NCI-H2196 treated with DMSO at 0.1 percent for 48 hours (cell line): ENCODE data around the gene TEX2.
"Not testable (repeated sequence)": the region's sequence is repeated elsewhere in the genome, so short reads cannot be mapped to it uniquely, and the experiment has no call there.

Experiments used
- DNase-seq: peaks from one replicate; lab custom pipeline; 2025; ENCODE audit not compliant: unreplicated experiment; lab: John Stamatoyannopoulos, UW

TEX2 gene

GRCh38 chr17:64216338-64217248 is 46.5 kb downstream of the TEX2 start:
- no peak for DNase-seq

DNA sequence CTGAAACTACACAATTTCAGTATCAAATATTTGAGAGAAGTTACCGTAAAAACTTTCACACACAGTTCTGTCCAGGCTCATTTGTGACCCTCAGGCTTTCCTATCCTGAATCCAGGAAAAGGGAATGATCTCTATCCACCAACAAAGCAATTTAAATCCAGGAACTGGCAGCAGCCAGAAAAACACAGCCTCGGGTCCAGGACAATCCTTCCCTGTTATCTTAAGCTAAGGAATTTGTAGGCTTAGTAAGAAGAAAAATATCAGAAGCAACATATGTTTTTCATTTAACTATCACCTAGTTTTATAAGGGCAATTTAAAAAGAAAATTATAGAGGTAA is 47.1 kb downstream of the TEX2 start:
- no peak for DNase-seq

DNA sequence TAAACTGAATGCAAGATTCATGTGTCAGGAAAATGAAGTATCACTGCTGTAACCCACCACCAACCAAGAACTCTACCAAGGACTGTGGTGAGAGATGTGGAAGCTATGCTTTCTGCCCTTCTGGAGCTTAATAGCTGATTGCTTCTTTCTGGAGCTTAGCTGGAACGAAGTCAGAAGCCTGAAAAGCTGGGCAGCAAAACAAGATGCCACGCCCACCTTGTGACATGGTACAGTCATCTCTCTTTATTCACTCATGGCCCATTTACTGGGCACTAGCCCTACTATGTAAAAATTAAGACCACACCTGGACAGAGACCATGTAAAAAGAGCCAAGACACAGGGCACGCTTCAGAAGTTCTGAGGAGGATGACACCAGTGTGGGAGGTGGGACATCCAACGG is 48.1 kb downstream of the TEX2 start:
- DNase-seq = no peak

- DNase-seq = no peak
These were observed 48.9 kb downstream of the TEX2 start for GRCh38 chr17:64213995-64214811.

- no peak for DNase-seq
These were observed 50.9 kb downstream of the TEX2 start for GRCh38 chr17:64212122-64212521.

GRCh38 chr17:64209983-64210382 is 53.1 kb downstream of the TEX2 start:
- no peak for DNase-seq

DNA sequence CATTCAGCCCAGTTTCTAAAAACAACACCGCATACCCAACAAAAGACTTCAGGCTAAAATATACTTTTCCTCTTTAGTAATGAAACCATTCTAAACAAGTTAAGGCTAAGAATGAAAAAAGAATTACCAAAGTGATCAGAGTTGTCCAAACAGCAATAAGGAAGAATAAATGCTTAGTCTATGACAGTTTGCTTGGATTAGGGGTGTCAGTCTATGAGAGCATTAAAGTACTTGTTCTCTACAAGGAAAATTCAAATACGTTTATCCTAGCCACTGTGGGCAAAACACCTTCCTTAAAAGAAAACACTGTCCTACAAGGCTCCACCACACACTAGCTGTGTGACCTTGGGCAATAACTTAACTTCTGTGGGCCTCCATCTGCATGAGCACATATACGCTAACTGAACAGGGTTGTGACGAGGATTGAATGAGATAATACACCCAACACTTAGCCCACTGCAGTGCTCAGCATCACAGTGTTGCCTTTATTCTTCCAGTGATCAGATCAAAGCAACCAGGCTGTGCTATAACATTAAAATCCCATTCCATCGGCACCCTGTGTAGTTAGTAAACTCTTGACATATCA is 53.6 kb downstream of the TEX2 start:
- DNase-seq = no peak

- DNase-seq = not testable (repeated sequence)
These were observed 54.4 kb downstream of the TEX2 start for GRCh38 chr17:64208656-64209055.

GRCh38 chr17:64205804-64206203 is 57.3 kb downstream of the TEX2 start:
- no peak for DNase-seq

- DNase-seq = no peak
These were observed 59.4 kb downstream of the TEX2 start for GRCh38 chr17:64203630-64204029.

DNA sequence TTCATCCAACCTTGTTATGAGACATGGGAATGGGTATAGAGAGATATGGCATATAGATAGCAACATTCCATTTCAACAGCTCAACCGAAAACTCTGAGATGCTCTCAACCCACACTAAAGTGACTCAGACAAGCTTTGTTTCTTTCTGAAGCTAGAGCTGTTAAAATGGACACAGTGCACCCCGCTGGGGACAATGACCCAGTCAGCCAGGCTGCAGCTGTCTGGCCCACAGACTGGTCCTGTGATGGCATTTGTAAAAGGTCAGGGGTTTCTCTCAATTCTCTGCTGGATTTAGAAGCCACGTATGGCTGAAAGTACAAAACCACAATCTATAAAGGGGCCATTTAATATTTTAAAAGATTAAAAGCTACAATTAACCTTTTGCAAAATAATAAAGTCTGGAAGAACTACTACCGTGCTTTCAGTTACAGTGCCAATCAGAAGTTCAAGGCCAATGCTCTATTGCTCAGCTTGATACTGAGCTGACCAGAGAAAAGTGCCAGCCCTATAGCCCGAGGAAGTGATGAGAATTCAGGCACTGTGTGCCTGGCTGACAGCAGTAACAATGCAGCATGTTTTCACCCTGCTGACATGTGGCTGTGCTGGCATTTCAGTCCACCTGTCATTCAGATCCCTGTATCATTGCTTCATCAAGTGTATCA is 60.2 kb downstream of the TEX2 start:
- no peak for DNase-seq

DNA sequence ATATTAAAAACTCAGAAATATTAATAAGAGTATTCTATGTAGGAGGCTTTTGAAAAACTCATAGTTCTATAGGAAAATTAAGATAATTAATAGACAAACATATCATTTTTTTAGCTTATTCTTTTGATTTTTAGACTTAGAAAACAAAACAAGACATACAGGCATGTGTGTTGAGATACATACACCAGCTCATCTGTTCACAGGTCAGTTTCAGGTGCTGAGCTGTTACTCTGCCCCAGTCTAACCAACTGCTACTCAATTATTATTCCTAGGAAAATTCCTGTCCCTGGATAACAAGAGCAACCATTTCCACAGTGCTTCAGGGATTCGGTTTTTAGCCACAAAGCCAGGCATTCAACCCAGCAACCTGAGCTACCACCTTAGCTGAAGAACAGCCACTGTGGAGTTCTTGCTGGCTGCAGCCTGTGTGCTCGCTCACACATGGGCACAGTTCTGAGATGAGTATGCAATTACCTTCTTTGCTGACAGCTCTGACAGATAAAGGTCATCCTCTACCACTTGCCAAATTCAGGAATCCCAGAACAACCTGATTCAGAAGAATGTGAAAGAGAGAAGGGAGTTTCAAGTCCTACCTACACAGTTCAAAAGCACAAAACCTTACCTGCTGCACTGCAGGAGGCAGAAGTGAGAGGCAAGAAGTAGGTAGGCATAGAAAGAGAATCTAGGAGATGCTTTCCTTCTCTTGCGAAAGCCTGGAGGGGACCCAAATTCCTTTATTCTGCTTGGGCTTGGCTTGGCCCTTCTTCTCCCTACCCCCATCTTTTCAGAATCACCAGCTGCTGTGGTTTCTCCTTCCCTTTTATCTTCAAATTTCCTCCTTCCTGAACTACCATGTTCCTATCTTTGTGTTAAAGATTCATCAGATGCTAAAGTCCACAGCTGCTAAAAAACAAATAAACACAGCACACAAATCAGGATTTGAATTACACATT is 62.7 kb downstream of the TEX2 start:
- DNase-seq = peak; percentile 79

- no peak for DNase-seq
These were observed 64.5 kb downstream of the TEX2 start for GRCh38 chr17:64198331-64199090.

- DNase-seq = no peak
These were observed 66.5 kb downstream of the TEX2 start for GRCh38 chr17:64196601-64197000.

DNA sequence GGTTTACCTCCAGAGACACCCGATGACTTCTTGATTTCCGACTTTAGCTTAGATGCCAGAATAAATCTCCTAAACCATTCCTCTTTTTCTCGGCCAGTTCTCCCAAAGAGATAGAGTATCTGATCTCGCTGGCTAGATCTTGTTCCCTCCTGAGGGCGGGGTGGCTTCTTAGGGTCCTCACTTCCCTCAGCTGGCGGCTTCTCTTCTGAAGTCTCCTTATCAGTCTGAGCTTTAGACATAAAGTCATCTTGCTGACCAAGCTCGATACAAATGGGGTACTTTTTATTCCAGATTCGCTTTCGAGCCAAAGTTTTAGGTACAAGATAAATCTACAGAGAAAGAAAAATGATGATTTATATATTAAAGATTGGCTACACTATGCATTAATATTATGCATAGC is 69.5 kb downstream of the TEX2 start:
- no peak for DNase-seq

DNA sequence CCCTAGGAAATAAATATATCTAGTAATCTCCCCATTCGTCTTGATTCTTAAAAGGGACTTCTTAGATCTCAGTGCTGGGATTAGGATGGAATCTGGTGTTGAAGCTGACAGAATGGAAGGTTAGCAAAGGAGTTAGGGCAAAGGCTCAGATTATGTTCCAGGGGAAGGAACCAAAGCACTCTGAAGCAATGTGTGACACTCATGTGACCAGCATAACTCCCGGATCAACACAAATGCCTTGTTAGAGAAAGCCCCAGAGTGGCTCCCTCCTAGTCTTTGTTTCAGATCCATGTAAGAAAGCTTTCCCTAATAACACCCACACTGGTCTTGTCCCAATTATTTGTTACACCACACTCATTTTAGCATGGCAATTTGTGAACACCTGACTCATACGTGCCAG is 70.5 kb downstream of the TEX2 start:
- no peak for DNase-seq

DNA sequence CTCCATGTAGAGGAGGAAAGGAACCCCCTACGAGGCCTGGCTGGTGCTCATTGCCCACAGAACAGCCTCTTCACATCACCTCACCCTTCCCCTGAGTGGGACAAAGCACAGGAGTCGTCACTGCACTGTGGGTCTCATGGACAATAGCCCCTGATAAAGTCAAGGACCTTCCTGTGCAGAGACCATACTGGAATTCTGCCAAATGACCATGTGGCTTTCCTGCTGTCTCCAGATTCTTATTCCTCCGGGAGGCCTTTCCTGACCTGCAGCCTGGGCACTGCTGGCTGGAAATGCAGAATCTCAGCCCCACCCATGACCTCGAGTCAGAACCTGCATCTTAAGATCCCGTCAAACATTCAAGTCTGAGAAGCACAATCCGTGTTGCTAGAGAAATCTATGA is 72.6 kb downstream of the TEX2 start:
- DNase-seq = no peak

GRCh38 chr17:64188088-64188487 is 75.0 kb downstream of the TEX2 start:
- DNase-seq = no peak

GRCh38 chr17:64187093-64187895 is 75.8 kb downstream of the TEX2 start:
- DNase-seq = no peak
